Suprapubic skin (tissue), 3 donors: ENCODE measurements around the gene HSP90AB1.

ENCODE experiments used
- CTCF ChIP-seq, 2 donors: fragments of 200-600 bp in 1 of 2; fragments of 450-650 bp in 1 of 2; sonication (generic) in 1 of 2; IDR thresholded peaks; one replicate each; pipeline ENCODE4 v1.5.1; 2016 to 2019; ENCODE audit warnings: antibody characterized with exemption in 2 of 2, mild to moderate bottlenecking in 1 of 2, moderate library complexity in 1 of 2
- POLR2AphosphoS5 ChIP-seq, 3 donors: sonication (generic); formaldehyde crosslinking; IDR thresholded peaks; one replicate each; pipeline ENCODE4 v1.6.1; 2017; ENCODE audit warnings: antibody characterized with exemption in 3 of 3

DNA sequence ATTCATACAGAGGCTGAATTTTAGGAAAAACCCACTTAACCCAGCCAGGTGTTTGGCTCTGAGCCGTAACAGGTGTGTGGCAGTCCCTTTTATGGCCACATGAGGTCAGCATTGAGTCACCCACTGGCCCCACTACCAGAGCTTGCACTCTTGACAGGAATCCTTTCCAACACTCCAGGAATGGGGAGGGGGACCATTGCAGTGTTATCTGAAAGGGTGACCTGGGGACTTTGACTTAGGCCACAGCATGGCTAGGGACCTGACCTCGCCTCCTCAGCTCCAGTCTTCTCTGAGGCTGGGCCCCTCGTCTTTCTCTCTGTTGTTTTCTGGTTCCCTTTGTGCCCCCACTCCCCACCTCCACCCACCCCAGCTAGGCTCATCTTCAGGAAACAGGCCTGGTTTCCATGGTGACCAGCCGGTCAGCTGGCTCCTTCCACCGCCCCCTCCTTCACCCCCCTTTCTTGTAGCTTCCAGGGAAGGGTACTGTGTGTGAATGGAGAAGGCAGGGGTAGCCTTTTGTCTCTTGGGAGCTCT is 21.3 kb downstream of the HSP90AB1 start:
- TF ChIP-seq CTCF (IDR thresholded peaks at IDR 0.05), result peak; percentile 28 to 92
- no peak for TF ChIP-seq POLR2AphosphoS5 (IDR thresholded peaks at IDR 0.05)
